Measurements from ENCODE around the gene KCNH1.

KCNH1 gene

DNA sequence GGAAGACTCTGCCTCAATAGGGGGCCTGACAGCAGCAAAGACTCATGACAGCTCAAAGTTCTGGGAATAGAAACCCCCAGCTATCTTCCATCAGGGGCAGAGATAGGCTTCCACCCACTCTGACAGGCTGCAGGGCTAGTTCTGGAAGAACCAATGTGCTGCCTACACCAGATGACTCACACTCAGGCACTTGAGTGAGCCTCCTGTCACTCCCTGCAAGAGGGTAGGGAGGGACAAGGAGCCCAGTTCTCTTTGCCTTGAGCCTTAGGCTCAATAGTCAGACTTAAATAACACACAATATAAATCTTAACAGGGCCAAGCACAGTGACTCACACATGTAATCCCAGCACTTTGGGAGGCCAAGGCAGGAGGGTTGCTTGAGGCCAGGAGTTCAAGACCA is 418.9 kb downstream of the KCNH1 start:
- DNase-seq: peak in 25 of 42 donors; percentile 7 to 83 (median 40)

GRCh38 chr1:210711825-210712612 is 421.9 kb downstream of the KCNH1 start:
- peak in 1 of 42 donors; percentile 46 for DNase-seq
- intact Hi-C loops (cut with DNase I): no loop called here

More for the DNA sequence above, 418.9 kb downstream of the KCNH1 start:
- intact Hi-C loops (cut with DNase I): no loop called here

GRCh38 chr1:210709701-210710100 is 424.2 kb downstream of the KCNH1 start:
- intact Hi-C loops (cut with DNase I): no loop called here

GRCh38 chr1:210707300-210708240 is 426.4 kb downstream of the KCNH1 start:
- peak in 1 of 42 donors; percentile 33 for DNase-seq
- intact Hi-C loops (cut with DNase I): no loop called here

More at GRCh38 chr1:210709701-210710100, 424.2 kb downstream of the KCNH1 start:
- DNase-seq: peak in 7 of 42 donors; percentile 25 to 61 (median 46)

- intact Hi-C loops (cut with DNase I): no loop called here
- DNase-seq: peak in 1 of 42 donors; percentile 31
Observed at GRCh38 chr1:210706246-210706645, 427.7 kb downstream of the KCNH1 start.

DNA sequence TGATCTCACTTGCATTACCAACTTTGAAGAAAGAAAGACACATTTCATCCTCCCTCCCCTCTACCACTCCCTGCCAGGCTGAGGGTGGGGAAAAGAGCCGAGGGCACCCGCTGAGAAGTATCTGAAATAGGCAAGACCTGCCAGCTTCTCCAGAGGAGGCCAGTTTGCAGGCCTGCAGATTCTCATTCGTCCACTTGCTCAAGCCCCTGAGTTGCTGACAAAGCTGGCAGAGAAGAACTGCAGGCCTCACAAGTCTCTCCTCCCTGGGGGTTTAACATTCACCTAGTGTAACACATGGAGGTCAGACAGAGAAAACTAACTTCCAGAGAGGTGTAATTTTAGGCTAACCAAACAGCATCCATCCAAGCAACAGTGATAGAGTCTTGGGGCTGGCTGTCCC is 428.9 kb downstream of the KCNH1 start:
- no peak for DNase-seq
- intact Hi-C loops (cut with DNase I): no loop called here

- intact Hi-C loops (cut with DNase I): no loop called here
- DNase-seq: no peak
Observed at GRCh38 chr1:210703593-210703992, 430.4 kb downstream of the KCNH1 start.

DNA sequence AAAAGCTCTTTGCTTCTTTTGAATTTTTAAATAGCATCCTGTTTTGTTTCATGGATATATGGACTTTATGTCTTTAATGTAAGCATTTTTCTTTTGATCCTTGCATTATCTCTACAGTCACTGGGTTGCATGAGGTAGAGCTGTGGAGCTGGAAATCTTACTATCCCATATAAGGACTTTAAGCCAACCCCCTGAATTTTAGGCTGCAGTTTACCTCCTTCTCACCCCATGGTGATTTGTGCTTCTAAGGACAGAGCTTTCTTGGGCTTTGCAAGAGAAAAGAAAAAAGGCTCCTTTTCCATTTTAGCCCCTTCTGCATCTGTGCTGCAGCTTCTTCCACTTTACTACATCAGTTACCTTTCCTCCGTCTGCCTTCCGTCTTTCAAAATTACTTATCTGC is 431.4 kb downstream of the KCNH1 start:
- intact Hi-C loops (cut with DNase I): no loop called here
- no peak for DNase-seq

- intact Hi-C loops (cut with DNase I): no loop called here
- DNase-seq: no peak
Observed at GRCh38 chr1:210700511-210700910, 433.4 kb downstream of the KCNH1 start.

DNA sequence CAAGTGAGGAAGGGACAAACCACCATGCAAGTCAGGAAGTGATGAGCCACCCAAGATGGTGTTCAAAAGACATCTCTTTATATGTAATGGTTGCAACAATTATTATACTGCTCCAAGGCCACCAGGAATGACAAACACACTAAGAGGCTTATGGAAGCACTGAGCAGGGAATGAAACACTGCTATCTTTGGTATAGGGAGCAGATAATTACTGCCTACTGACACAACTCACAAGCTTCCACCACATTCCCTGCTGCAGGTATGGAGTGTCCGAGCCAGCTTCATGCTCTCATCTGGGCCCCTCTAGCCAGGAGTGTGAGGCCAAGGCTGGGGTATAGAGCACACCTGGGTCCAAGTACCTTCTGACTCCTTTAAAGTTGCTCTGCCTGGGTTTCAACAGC is 433.9 kb downstream of the KCNH1 start:
- intact Hi-C loops (cut with DNase I): no loop called here
- no peak for DNase-seq

- no peak for DNase-seq
- intact Hi-C loops (cut with DNase I): no loop called here
Observed at GRCh38 chr1:210698661-210699060, 435.3 kb downstream of the KCNH1 start.

DNA sequence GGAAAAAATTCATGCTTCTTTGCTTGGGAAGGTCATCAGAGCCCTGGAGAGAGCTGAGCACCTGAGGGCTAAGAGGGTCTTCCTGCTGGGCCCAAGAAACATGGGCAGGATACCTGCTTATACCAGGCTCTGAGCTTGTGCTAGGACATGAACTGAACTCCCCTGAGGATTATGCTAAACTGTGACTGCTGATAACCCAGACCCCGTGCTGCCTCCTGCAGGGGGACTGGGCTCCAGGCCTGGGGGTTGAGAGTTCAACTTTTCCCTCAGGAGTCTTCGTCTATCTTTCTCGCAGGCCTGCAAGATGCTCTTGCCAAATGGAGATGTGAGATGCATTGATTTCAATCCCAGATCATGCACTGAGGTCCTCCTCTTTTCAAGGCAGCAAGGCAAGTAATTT is 436.8 kb downstream of the KCNH1 start:
- no peak for DNase-seq

DNA sequence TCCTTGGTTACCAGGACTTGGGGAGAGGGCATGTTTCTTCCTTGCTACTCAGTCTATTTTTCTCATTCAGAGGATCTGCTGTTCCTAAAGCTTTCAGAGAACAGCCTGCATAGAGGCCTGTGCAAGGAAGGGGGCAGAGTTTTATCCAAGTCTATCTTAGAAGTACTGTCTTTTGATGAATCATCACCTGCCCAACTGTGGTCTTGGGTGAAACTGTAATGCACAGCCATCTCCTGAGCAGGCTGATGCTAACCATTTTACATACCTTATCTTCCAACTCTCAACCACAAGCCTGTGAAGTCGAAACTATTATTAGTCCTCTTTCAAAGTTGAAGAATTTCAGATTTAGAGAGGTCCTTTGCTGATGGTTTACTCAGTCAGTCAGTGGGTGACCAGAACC is 437.2 kb downstream of the KCNH1 start:
- intact Hi-C loops (cut with DNase I): no loop called here
- DNase-seq: no peak

More for the DNA sequence above, 436.8 kb downstream of the KCNH1 start:
- intact Hi-C loops (cut with DNase I): no loop called here

DNA sequence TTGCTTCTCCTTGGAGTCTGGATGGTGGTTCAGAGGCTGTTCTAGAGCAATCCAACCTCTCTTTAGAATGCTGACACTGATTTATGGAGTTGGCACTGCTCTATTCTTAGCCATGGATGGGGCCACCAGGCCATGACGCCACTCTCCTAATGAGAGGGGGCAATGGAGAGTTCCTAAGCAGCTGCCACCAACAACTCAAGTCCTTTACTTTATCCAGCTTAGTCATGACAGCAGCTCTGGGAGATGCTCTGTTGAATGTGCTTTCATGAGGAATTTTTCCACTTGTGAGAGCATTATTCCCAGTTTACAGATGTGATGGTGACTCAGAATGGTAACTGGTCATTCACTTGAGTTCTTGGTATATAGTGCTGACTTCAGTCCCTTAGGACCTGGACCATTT is 438.9 kb downstream of the KCNH1 start:
- intact Hi-C loops (cut with DNase I): no loop called here
- no peak for DNase-seq

- peak in 3 of 42 donors; percentile 22 to 36 (median 24) for DNase-seq
- intact Hi-C loops (cut with DNase I): no loop called here
Observed at GRCh38 chr1:210692796-210693195, 441.2 kb downstream of the KCNH1 start.

DNA sequence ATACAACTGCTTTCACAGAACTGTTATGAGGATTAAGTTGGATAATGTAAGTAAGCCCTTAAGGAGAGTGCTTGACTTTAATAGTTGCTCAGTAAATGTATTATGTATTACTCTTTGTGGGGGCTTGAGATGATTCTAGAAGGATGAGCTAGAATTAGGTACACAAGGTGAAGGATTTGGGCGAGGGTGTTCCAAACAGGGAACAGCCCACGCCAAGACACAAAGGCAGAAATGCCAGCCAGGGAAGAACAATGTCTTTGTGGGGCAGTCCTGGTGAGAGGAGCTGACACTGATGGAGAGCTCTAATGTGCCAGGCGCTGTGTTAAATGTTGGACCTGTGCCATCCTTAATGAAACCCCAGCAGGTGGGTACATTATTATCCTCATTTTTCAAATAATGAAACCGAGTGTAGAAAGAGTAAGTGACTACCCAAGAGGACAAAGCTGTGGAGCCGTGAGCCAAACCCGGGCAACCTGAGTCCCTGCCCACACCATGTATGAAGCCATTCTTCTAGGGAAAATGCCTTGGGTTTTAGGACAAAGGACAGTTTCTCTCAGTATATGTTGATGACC is 442.8 kb downstream of the KCNH1 start:
- intact Hi-C loops (cut with DNase I): no loop called here
- DNase-seq: peak in 3 of 42 donors; percentile 24 to 55 (median 32)

DNA sequence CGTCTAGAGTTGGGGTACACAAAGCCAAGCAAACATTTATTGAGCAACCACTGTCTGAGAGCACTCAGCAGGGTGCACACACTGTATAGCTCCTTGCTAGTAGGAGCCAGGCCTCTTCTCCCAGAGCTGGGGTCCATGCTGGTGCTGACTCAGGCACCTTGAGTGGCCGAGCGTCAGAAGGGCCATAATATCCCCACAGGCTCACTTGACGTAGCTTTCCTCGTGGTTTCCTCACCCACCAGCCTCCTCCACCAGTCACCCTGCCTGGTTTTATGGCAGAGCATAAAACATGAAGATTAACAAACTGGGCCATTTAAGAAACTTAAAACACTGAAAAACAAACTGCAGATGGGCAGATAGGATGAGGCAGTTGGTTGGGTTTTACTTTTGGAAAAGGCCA is 443.7 kb downstream of the KCNH1 start:
- intact Hi-C loops (cut with DNase I): no loop called here
- DNase-seq: no peak

DNA sequence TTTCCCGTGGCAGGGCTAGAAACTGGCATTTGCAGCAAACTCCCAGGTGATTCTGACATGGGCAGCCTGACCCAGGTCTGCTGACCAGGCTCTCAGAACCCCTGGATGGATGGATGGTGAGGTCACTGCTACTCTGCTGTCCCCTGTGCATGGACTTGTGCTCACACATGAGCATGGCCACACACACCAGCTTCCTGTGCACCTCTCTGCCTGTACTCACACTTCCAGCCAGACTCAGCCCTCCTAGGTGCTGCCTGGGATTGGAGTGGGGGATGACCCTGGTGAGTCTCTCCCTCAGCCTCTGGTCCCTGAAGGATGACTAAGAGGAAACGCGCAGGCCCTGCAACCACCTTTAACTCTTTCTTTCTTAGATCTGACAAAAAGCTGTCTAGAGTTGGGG is 444.1 kb downstream of the KCNH1 start:
- intact Hi-C loops (cut with DNase I): no loop called here

DNA sequence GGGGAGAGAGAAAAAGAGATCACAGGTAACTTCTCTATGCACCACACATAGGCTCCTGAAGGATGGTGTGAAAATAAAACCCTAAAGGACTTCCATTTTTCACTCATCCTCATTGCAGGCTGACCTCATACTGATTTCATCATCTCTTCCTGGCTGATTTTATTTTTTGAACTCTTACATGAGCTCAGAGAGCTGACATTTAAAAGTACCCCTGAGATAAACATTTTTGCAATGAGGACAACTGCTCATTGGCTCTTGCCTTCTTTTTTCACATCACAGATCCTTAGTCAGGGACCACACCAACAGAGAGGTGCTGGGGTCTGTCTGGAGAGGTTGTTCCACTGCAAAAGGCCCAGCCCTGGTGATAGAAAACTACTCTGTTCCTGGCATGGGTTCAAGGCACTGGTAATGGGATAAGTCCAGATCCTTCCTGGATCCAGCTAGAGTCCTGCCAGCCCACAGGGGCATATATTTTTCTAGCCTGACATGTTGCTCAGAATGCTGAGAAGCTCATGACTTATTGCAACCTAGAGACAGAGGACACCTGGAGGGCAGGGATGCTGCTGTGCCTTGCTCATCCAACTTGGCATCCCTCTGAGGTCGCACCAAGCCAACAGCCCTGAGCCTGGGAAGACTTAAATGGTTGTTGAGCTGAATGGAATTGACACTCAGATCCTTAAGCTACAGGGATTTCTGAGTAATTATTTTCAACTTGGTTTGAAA is 445.3 kb downstream of the KCNH1 start:
- no peak for DNase-seq
- intact Hi-C loops (cut with DNase I): no loop called here

More for the DNA sequence above, 444.1 kb downstream of the KCNH1 start:
- DNase-seq: no peak

Measured in head of caudate nucleus (tissue), 42 donors.